ENCODE results near the gene PROKR1. TPM values are rescaled to one million over a fixed set of nuclear protein-coding genes. Genes with fewer than 3 reads are reported as not detected.
"Not testable (repeated sequence)": the region's sequence is repeated elsewhere in the genome, so short reads cannot be mapped to it uniquely, and the experiment has no call there.

The PROKR1 gene
- total RNA-seq, 4 donors from 2014 or later, result 0.27 TPM; not detected in 3

- intact Hi-C loops (cut with DNase I; ENCODE audit: low total_unique reads), result no loop called here
- Histone ChIP-seq H3K27me3 (no peaks in the 10 kb centered on the region), H3K4me3 (no peak overlapping the region), H3K36me3 (no peaks in the 10 kb centered on the region), H3K4me1 (no peaks in the 10 kb centered on the region), H3K9me3 (no peaks in the 10 kb centered on the region), H3K27ac (no peak overlapping the region)
- TF ChIP-seq POLR2A (IDR thresholded peaks at IDR 0.05) (no peak), CTCF (IDR thresholded peaks at IDR 0.05) (no peak)
- DNase-seq, result no peak
Observed at GRCh38 chr2:68675470-68675869, 32.1 kb downstream of the PROKR1 start.

- H3K27me3 ChIP-seq; intact Hi-C loops (cut with DNase I; ENCODE audit: low total_unique reads): not testable (repeated sequence)
Observed at GRCh38 chr2:68677837-68678236, 34.5 kb downstream of the PROKR1 start.

GRCh38 chr2:68679166-68679916 is 36.0 kb downstream of the PROKR1 start:
- intact Hi-C loops (cut with DNase I; ENCODE audit: low total_unique reads); H3K27me3 ChIP-seq; H3K4me1 ChIP-seq; H3K27ac ChIP-seq; H3K36me3 ChIP-seq; H3K9me3 ChIP-seq: not testable (repeated sequence)
- DNase-seq, result peak; percentile 16 to 19
- H3K4me3 ChIP-seq, result peak overlapping the region in 1 of 2 donors; percentile 36

More at GRCh38 chr2:68677837-68678236, 34.5 kb downstream of the PROKR1 start:
- H3K36me3 ChIP-seq, H3K4me3 ChIP-seq, H3K27ac ChIP-seq, H3K4me1 ChIP-seq, DNase-seq, H3K9me3 ChIP-seq: not testable (repeated sequence)

- H3K4me3 ChIP-seq, result peak overlapping the region in 1 of 2 donors; percentile 36
- H3K9me3 ChIP-seq; intact Hi-C loops (cut with DNase I; ENCODE audit: low total_unique reads); H3K27me3 ChIP-seq; H3K4me1 ChIP-seq; DNase-seq; H3K36me3 ChIP-seq; H3K27ac ChIP-seq: not testable (repeated sequence)
Observed at GRCh38 chr2:68679917-68680267, 36.5 kb downstream of the PROKR1 start.

GRCh38 chr2:68684197-68684596 is 40.8 kb downstream of the PROKR1 start:
- Histone ChIP-seq H3K4me3 (no peak overlapping the region), H3K9me3 (no peaks in the 10 kb centered on the region), H3K27ac (no peak overlapping the region), H3K4me1 (no peaks in the 10 kb centered on the region), H3K36me3 (no peaks in the 10 kb centered on the region), H3K27me3 (no peaks in the 10 kb centered on the region)
- intact Hi-C loops (cut with DNase I; ENCODE audit: low total_unique reads), result no loop called here
- no peak for DNase-seq
- TF ChIP-seq CTCF (IDR thresholded peaks at IDR 0.05), result no peak

- TF ChIP-seq CTCF (IDR thresholded peaks at IDR 0.05) (no peak), POLR2A (IDR thresholded peaks at IDR 0.05) (no peak)
- no peak for DNase-seq
- intact Hi-C loops (cut with DNase I; ENCODE audit: low total_unique reads), result no loop called here
- Histone ChIP-seq H3K4me3 (no peak overlapping the region), H3K27ac (no peak overlapping the region), H3K9me3 (no peaks in the 10 kb centered on the region), H3K36me3 (no peaks in the 10 kb centered on the region), H3K4me1 (no peaks in the 10 kb centered on the region), H3K27me3 (no peaks in the 10 kb centered on the region)
Observed at GRCh38 chr2:68686178-68686577, 42.8 kb downstream of the PROKR1 start.

GRCh38 chr2:68687018-68687417 is 43.6 kb downstream of the PROKR1 start:
- H3K4me1 ChIP-seq, result no peaks in the 10 kb centered on the region
- no peaks in the 10 kb centered on the region for H3K36me3 ChIP-seq
- intact Hi-C loops (cut with DNase I; ENCODE audit: low total_unique reads), result no loop called here
- H3K27ac ChIP-seq, result no peak overlapping the region
- no peak for DNase-seq
- H3K4me3 ChIP-seq, result no peak overlapping the region
- H3K9me3 ChIP-seq, result no peaks in the 10 kb centered on the region
- no peaks in the 10 kb centered on the region for H3K27me3 ChIP-seq
- TF ChIP-seq CTCF (IDR thresholded peaks at IDR 0.05), result no peak
- no peak for TF ChIP-seq POLR2A (IDR thresholded peaks at IDR 0.05)
